ENCODE measurements around the gene CD99L2. TPM values are rescaled to one million over a fixed set of nuclear protein-coding genes. Genes with fewer than 3 reads are reported as not detected.

Gene CD99L2
- 21.0 and 35.8 TPM in 2 replicates for total RNA-seq

GRCh38 chrX:150898343-150899190, at the start of gene CD99L2:
Gene CD99L2, minus strand, starts transcription at chrX:150898668. Its CDS starts 80 bp downstream, at chrX:150898588.

Other genes with a start within 250 kb of the CD99L2 start
- 7.3 and 18.4 TPM in 2 replicates for gene MTMR1, start 205.3 kb downstream of the CD99L2 start, total RNA-seq
- gene HMGB3, start 84.7 kb upstream of the CD99L2 start, total RNA-seq: 23.5 and 23.8 TPM in 2 replicates

All from bladder microvascular endothelial cell (primary cell).